Uterus (tissue), 2 donors: ENCODE results near the gene IDH3B.

Experiments used
- POLR2A ChIP-seq, 2 donors: fragments of 450-650 bp; IDR thresholded peaks; one replicate each; pipeline ENCODE4 v1.6.1; 2016; ENCODE audit warnings: antibody characterized with exemption in 2 of 2, mild to moderate bottlenecking in 1 of 2, moderate library complexity in 1 of 2
- TF ChIP-seq, protein P1 (sequence below), 4 experiments: fragments of 200-600 bp in 2 of 4; fragments of 450-650 bp in 2 of 4; sonication (generic) in 2 of 4; IDR thresholded peaks; one replicate each; pipeline ENCODE4 v1.5.1; 2016 to 2019; ENCODE audit warnings: antibody characterized with exemption in 4 of 4, mild to moderate bottlenecking in 2 of 4, moderate library complexity in 1 of 4

DNA sequence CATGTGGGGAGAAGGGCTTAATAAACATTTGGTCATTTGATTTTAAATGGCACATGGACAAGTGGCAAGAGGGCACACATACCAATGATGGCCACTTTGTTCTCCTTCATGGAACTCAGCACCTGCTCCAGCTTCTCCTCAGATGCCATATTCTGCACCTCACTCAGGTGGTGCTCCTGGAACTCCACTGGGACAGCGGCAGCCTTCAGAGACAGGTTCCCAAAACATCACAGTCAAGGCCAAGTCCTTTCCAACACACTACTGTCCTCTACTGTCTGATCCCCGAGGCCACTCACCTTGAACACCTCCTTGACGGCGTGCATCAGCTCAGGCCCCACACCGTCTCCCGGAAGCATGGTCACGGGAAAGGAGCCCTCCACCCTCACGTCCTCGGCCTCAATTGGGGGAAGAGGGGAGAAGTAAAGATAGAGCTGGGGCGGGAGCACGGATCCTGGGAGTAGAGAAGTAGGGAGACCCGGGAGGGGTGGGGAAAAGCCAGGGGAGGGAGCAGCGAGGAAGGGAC, 591 bp downstream of the IDH3B start:
- TF ChIP-seq, protein P1, sequence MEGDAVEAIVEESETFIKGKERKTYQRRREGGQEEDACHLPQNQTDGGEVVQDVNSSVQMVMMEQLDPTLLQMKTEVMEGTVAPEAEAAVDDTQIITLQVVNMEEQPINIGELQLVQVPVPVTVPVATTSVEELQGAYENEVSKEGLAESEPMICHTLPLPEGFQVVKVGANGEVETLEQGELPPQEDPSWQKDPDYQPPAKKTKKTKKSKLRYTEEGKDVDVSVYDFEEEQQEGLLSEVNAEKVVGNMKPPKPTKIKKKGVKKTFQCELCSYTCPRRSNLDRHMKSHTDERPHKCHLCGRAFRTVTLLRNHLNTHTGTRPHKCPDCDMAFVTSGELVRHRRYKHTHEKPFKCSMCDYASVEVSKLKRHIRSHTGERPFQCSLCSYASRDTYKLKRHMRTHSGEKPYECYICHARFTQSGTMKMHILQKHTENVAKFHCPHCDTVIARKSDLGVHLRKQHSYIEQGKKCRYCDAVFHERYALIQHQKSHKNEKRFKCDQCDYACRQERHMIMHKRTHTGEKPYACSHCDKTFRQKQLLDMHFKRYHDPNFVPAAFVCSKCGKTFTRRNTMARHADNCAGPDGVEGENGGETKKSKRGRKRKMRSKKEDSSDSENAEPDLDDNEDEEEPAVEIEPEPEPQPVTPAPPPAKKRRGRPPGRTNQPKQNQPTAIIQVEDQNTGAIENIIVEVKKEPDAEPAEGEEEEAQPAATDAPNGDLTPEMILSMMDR (IDR thresholded peaks at IDR 0.05): no peak
- no peak for TF ChIP-seq POLR2A (IDR thresholded peaks at IDR 0.05)
